ENCODE measurements around the gene CCDC66. TPM values are rescaled to one million over a fixed set of nuclear protein-coding genes. Genes with fewer than 3 reads are reported as not detected.

CCDC66 gene
- polyA plus RNA-seq, 1 donor from 2014 or later: 80.3 TPM

- Histone ChIP-seq H3K27me3 (ENCODE audit: insufficient read depth, low read depth, low read length) (no peaks in the 10 kb centered on the region), H3K4me3 (ENCODE audit: low read length) (no peak overlapping the region), H4K20me1 (ENCODE audit: insufficient read depth) (no peaks in the 10 kb centered on the region), H3F3A (ENCODE audit: insufficient read depth, low read length, poor library complexity, severe bottlenecking) (no peaks in the 10 kb centered on the region), H3K79me2 (replicated peaks; ENCODE audit: insufficient read depth, low read length) (no peaks in the 10 kb centered on the region), H3K9me2 (ENCODE audit: insufficient read depth, low read length) (no peaks in the 10 kb centered on the region), H3K9me3 (ENCODE audit: low read length) (no peaks in the 10 kb centered on the region), H3K4me2 (ENCODE audit: low read length) (no peak overlapping the region), H2AFZ (ENCODE audit: low read depth, low read length) (no peak overlapping the region), H3K27ac (ENCODE audit: low read length) (no peak overlapping the region), H3K36me3 (ENCODE audit: insufficient read depth, low read length) (peaks cover 24% of the 10 kb centered on the region), H3K9ac (ENCODE audit: low read length) (no peak overlapping the region)
- TF ChIP-seq EZH2 (IDR thresholded peaks at IDR 0.05; ENCODE audit: borderline replicate concordance, insufficient read depth, low read length, poor library complexity, severe bottlenecking): no peak
- TF ChIP-seq EP300 (conservative IDR thresholded peaks at IDR 0.05; ENCODE audit: poor library complexity, severe bottlenecking): no peak
Observed at GRCh38 chr3:56645407-56645806, 88.4 kb downstream of the CCDC66 start.

GRCh38 chr3:56654460-56654859 lies 97.5 kb downstream of the CCDC66 start:
- Histone ChIP-seq H3F3A (ENCODE audit: insufficient read depth, low read length, poor library complexity, severe bottlenecking) (no peaks in the 10 kb centered on the region), H3K4me2 (ENCODE audit: low read length) (no peak overlapping the region), H3K79me2 (replicated peaks; ENCODE audit: insufficient read depth, low read length) (peaks cover 8% of the 10 kb centered on the region), H3K9ac (ENCODE audit: low read length) (no peak overlapping the region), H3K27me3 (ENCODE audit: insufficient read depth, low read depth, low read length) (no peaks in the 10 kb centered on the region), H4K20me1 (ENCODE audit: insufficient read depth) (no peaks in the 10 kb centered on the region), H3K36me3 (ENCODE audit: insufficient read depth, low read length) (peaks cover 20% of the 10 kb centered on the region), H2AFZ (ENCODE audit: low read depth, low read length) (no peak overlapping the region), H3K4me3 (ENCODE audit: low read length) (no peak overlapping the region), H3K9me2 (ENCODE audit: insufficient read depth, low read length) (no peaks in the 10 kb centered on the region), H3K9me3 (ENCODE audit: low read length) (no peaks in the 10 kb centered on the region), H3K27ac (ENCODE audit: low read length) (no peak overlapping the region)
- TF ChIP-seq TAF1 (IDR thresholded peaks at IDR 0.05; ENCODE audit: low read depth) (no peak), POLR2AphosphoS5 (IDR thresholded peaks at IDR 0.05) (no peak), EZH2 (IDR thresholded peaks at IDR 0.05; ENCODE audit: borderline replicate concordance, insufficient read depth, low read length, poor library complexity, severe bottlenecking) (no peak), RAD21 (conservative IDR thresholded peaks at IDR 0.05) (no peak), REST (IDR thresholded peaks at IDR 0.05; ENCODE audit: borderline replicate concordance) (no peak), EP300 (conservative IDR thresholded peaks at IDR 0.05; ENCODE audit: poor library complexity, severe bottlenecking) (no peak), CTCF (IDR thresholded peaks at IDR 0.05; ENCODE audit: poor library complexity, severe bottlenecking) (no peak), SMC3 (conservative IDR thresholded peaks at IDR 0.05; ENCODE audit: poor library complexity) (no peak), MXI1 (conservative IDR thresholded peaks at IDR 0.05; ENCODE audit: poor library complexity, severe bottlenecking) (no peak)

GRCh38 chr3:56655709-56656108 lies 98.7 kb downstream of the CCDC66 start:
- H3K4me2 ChIP-seq (ENCODE audit: low read length): no peak overlapping the region
- peaks cover 8% of the 10 kb centered on the region for H3K79me2 ChIP-seq (replicated peaks; ENCODE audit: insufficient read depth, low read length)
- H3K36me3 ChIP-seq (ENCODE audit: insufficient read depth, low read length): peaks cover 11% of the 10 kb centered on the region
- H3K9me3 ChIP-seq (ENCODE audit: low read length): no peaks in the 10 kb centered on the region
- TF ChIP-seq MXI1 (conservative IDR thresholded peaks at IDR 0.05; ENCODE audit: poor library complexity, severe bottlenecking) (no peak), CTCF (IDR thresholded peaks at IDR 0.05; ENCODE audit: poor library complexity, severe bottlenecking) (no peak)
- H2AFZ ChIP-seq (ENCODE audit: low read depth, low read length): no peak overlapping the region
- no peaks in the 10 kb centered on the region for H3F3A ChIP-seq (ENCODE audit: insufficient read depth, low read length, poor library complexity, severe bottlenecking)
- H3K4me3 ChIP-seq (ENCODE audit: low read length): no peak overlapping the region
- H3K9ac ChIP-seq (ENCODE audit: low read length): no peak overlapping the region
- no peaks in the 10 kb centered on the region for H3K27me3 ChIP-seq (ENCODE audit: insufficient read depth, low read depth, low read length)
- H4K20me1 ChIP-seq (ENCODE audit: insufficient read depth): no peaks in the 10 kb centered on the region
- no peak overlapping the region for H3K27ac ChIP-seq (ENCODE audit: low read length)
- no peaks in the 10 kb centered on the region for H3K9me2 ChIP-seq (ENCODE audit: insufficient read depth, low read length)

Measured in neural cell (in vitro differentiated cells).